ENCODE data around the gene CNKSR3.

Gene CNKSR3

DNA sequence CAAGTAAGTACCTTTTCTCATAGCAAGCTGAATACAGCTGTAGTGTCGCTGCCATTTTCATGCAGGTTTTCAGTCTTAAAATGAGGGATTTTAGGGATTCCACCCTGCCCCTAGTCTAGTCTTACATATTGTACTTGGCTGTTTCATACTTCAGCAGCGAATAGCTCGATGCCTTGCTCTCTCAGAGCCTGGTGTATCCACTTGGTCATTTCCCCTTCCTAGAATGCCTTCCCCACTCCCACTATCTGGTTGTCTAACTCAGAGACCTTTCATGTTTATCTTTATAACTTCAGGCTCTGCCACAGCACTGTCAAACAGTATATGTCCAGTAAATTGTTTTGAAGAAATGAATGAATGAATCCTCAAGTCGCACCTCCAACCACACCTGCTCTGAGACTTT is 132.8 kb downstream of the CNKSR3 start:
- DNase-seq = no peak

GRCh38 chr6:154373971-154374370 is 136.5 kb downstream of the CNKSR3 start:
- no peak for DNase-seq

- no peak for DNase-seq
Observed at GRCh38 chr6:154371281-154371680, 139.2 kb downstream of the CNKSR3 start.

DNA sequence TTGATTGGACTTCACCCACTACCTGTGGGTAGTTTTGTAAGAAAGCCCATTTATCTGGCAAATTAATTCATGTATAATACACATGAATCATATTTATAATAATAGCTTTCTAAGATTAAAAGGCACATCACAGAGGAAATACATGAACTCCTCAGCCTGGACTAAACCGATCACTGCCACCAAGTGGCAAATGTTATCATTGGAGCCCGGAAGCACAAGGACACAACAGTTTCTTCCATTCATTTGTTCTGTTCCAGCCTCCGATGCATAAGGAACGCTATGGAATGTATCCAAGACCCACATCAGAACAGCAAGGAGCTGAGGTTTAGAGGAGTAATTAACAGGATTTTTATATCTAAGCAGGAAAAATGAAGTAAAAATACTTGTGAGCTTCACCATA is 139.9 kb downstream of the CNKSR3 start:
- no peak for DNase-seq

- DNase-seq = no peak
Observed at GRCh38 chr6:154367839-154368695, 142.4 kb downstream of the CNKSR3 start.

DNA sequence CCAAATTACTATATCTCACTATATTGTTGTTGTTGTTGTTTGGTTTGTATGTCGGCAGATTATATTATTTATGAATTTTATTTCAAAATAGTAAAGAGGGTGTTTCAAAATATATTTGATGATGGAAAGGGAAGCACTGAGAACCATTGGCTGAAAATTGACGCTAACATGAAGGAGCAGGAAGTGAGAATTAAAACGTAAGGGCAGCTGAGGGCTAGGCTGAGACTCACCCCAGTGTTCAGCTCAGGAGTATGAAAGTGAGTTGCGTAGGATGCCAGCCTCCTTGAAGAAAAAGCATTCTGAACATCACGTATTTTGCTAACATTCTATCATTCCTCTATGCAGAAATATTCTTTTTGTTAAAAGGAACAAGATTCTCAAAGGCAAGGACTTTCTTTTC is 143.1 kb downstream of the CNKSR3 start:
- no peak for DNase-seq

GRCh38 chr6:154363821-154364220 is 146.7 kb downstream of the CNKSR3 start:
- no peak for DNase-seq

DNA sequence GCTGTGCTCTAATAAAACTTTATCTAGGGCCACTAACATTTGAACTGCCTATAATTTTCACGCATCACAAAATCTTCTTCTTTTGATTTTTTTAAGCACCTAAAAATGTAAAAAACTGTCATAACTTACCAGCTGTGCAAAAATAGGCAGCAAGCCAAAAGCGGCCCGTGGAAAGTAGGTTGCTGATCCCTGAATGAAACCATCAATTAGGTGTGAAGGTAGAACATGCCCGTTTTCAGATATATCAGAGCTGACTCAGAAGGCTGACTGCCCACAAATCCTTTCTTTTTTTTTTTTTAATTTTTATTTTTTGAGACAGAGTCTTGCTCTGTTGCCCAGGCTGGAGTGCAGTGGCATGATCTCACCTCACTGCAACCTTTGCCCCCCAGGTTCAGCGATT is 149.0 kb downstream of the CNKSR3 start:
- DNase-seq = no peak

GRCh38 chr6:154360476-154360875 is 150.0 kb downstream of the CNKSR3 start:
- no peak for DNase-seq

GRCh38 chr6:154359679-154360078 is 150.8 kb downstream of the CNKSR3 start:
- no peak for DNase-seq

GRCh38 chr6:154359161-154359574 is 151.3 kb downstream of the CNKSR3 start:
- DNase-seq = no peak

GRCh38 chr6:154358019-154358545 is 152.4 kb downstream of the CNKSR3 start:
- DNase-seq = no peak

GRCh38 chr6:154356690-154357089 is 153.8 kb downstream of the CNKSR3 start, which contains the start of gene IPCEF1:
TSS of gene IPCEF1 (minus strand) at chr6:154356803. CDS start at chr6:154265947, 90,856 bp downstream.
- no peak for DNase-seq

GRCh38 chr6:154356113-154356512 is 154.4 kb downstream of the CNKSR3 start:
- no peak for DNase-seq

GRCh38 chr6:154354265-154354777 is 156.2 kb downstream of the CNKSR3 start:
- DNase-seq = no peak

DNA sequence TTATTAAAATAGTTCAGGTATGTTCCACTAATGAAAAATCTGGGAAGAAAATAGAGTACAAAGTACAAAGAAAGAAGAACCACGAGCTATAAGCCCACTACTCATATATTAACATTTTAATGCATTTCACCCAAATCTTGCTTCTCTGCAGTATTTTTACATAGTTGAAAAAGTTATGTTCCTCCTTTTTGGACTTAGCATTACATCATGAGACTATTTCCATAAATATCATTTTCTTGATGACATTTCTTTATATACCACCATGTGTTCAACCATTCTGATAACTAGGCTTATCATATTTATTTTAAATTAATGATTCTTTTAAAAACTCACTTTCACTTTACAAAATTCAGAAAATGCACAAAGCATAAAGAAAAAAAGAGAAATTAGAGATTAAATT is 156.9 kb downstream of the CNKSR3 start:
- no peak for DNase-seq

DNA sequence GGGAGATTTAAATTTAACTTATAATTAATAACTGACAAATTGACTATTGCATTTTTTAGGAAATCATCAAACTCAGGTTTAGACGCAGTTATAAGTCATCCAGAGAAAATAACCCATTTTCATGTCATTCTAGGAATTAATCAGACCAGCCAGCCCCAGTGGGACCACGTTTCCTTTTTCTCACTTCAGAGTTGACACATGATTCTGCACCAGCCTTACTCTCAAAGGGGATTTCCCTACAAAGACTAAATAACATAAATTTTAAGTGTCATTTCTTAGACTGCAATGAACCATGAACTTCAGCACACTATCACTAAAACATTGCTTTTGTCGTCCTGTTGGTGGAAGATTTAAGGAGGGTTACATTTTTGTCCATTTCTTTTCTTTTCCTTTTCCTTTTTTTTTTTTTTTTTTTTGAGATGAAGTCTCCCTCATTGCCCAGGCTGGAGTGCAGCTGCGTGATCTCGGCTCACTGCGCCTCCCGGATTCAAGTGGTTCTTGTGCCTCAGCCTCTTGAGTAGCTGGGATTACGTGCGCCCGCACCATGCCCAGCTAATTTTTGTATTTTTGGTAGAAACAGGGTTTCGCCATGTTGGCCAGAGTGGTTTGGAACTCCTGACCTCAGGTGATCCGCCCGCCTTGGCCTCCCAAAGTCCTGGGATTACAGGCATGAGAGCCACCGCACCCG is 157.4 kb downstream of the CNKSR3 start:
- no peak for DNase-seq

- no peak for DNase-seq
Observed at GRCh38 chr6:154350293-154350692, 160.2 kb downstream of the CNKSR3 start.

DNA sequence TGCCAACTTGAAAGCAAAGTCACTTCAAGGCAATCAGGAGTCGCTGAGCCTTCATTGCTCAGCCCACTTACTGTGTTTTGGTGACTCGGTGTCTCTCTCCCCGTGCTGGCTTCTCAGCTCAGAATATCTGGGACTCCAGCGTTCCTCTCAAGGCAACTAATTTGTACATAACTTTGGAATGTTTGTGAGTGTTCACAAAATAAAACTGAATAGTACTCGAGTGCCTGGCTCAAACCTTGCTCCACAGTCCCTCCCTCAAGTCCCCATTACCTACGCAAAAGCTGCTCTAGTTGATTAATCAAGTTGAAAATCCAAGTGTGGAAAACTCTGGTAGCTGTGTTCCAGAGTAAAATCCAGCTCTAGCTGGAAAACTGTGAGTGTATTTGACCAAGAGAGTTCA is 162.5 kb downstream of the CNKSR3 start:
- no peak for DNase-seq

DNA sequence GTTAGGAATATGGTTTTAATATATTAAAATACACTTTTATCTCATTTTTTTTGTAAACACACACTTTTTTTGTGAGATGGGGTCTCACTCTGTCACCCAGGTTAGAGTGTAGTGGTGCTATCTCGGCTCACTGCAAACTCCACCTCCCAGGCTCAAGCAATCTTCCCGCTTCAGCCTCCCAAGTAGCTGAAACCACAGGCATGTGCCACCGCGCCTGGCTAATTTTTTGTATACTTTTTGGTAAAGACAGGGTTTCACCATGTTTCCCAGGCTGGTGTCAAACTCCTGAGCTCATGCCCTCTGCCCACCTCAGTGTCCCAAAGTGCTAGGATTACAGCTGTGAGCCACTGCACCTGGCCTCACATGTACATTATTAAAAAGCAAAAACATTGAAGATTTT is 164.7 kb downstream of the CNKSR3 start:
- DNase-seq = no peak

DNA sequence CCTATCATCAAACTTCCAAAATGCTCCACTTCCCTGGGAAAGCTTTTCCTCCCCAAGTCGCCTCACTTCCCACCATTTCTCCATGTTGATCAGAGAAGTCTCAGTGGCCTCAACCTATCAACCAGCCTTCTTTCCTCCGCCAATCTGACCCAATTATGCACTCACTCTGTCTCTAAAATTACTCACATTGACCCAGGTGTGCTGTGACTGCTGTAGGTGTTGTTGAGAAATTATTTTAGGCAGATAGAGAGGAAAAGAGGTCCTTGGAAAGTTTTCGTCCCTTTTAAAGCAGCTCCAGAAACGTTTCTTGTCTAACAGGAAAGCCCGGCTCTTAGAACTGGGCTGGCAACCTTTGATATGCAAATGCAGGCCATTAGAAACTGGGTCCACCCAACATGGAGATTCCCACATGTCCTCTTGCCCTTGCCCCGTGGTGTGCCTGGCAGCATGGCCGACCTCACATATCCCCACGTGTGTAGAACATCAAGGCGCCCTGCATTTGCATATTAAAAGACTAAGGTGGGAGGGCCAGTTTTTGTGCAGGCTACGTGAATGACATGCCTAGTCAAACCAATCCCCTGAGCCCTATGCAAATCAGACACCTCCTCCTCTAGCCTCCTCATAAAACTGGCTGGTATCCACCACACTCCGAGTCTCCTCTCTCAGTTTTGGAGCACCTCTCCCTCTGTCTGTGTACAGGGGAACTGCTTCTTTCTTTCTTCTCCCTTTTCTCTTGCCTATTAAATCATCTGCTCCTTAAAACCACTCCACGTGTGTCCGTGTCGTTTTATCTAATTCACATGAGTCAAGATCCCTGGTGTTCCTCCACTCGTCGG is 166.8 kb downstream of the CNKSR3 start:
- DNase-seq = peak; percentile 92

DNA sequence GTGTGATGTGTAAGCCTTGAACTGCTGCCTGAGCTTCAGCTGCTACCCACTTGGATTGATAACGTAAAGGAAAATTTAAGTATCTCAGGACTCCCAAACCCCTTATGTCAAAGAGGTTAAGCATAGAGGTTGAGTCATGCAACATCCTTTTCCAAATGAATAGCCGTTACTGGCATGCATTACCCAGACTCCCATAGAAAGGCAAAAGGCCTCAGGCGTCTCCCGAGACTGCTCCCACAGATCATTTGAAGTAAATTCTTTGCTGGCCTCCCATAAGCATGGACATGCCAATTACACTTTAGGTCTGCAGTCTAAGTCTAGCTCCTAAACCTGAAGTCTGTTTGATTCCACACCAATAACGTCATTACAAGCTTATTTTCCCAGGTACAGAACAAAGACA is 168.6 kb downstream of the CNKSR3 start:
- DNase-seq = no peak

DNA sequence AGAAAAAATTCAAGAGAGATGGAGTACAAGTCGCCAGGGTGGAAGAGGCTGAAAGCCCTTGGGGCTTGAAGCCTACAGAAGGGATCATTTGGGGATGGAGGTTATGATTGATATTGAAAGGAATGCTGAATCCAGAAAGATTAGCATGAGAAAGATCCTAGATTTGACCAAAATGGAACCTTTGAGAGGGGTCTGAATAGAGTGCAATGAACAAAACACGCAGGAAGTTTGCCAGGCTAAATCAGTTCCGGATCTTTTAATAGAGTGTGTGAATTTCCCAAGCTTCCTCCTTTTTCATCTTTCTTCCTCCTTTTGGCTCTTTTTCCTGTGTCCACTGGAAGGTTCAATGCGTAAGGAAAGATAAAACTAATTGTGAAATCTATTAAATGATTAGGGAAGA is 169.1 kb downstream of the CNKSR3 start:
- no peak for DNase-seq
